HUDEP-2 (cell line): Measurements from ENCODE around the gene TUBA3E.
A peak's percentile ranks its signal among the peaks of the same experiment; 100 is the strongest.
"Not testable (repeated sequence)": the region's sequence is repeated elsewhere in the genome, so short reads cannot be mapped to it uniquely, and the experiment has no call there.

Source experiments
- DNase-seq, 76 experiments: peaks; one replicate each; lab custom pipeline; 2025; ENCODE audit not compliant: unreplicated experiment in 76 of 76; lab: John Stamatoyannopoulos, UW

The TUBA3E gene

GRCh38 chr2:130165293-130166016 is 32.8 kb downstream of the TUBA3E start:
- no peak for DNase-seq

- DNase-seq = no peak
Observed at GRCh38 chr2:130162968-130163367, 35.3 kb downstream of the TUBA3E start.

GRCh38 chr2:130162486-130162885 is 35.8 kb downstream of the TUBA3E start:
- DNase-seq = not testable (repeated sequence)

- DNase-seq = peak in 24 of 76 experiments; percentile 1 to 65 (median 16)
Observed at GRCh38 chr2:130160838-130161705, 37.2 kb downstream of the TUBA3E start.

GRCh38 chr2:130160131-130160530 is 38.1 kb downstream of the TUBA3E start:
- no peak for DNase-seq

GRCh38 chr2:130159376-130159775 is 38.9 kb downstream of the TUBA3E start:
- not testable (repeated sequence) for DNase-seq

GRCh38 chr2:130158631-130159030 is 39.6 kb downstream of the TUBA3E start:
- DNase-seq = no peak

GRCh38 chr2:130157825-130158514 is 40.3 kb downstream of the TUBA3E start:
- not testable (repeated sequence) for DNase-seq

- DNase-seq = peak in 43 of 76 experiments; percentile 0 to 66 (median 18)
Observed at GRCh38 chr2:130157354-130157753, 40.9 kb downstream of the TUBA3E start.

GRCh38 chr2:130156624-130157004 is 41.6 kb downstream of the TUBA3E start:
- DNase-seq = no peak

- peak in 69 of 76 experiments; percentile 4 to 84 (median 51) for DNase-seq
Observed at GRCh38 chr2:130155956-130156623, 42.1 kb downstream of the TUBA3E start.

- DNase-seq = no peak
Observed at GRCh38 chr2:130154773-130155765, 43.2 kb downstream of the TUBA3E start.

GRCh38 chr2:130154423-130154770 is 43.8 kb downstream of the TUBA3E start:
- DNase-seq = not testable (repeated sequence)

- not testable (repeated sequence) for DNase-seq
Observed at GRCh38 chr2:130153721-130154422, 44.4 kb downstream of the TUBA3E start.

GRCh38 chr2:130152816-130153595 is 45.2 kb downstream of the TUBA3E start:
- DNase-seq = no peak

GRCh38 chr2:130152136-130152815 is 46.0 kb downstream of the TUBA3E start:
- DNase-seq = not testable (repeated sequence)

GRCh38 chr2:130151145-130151512 is 47.1 kb downstream of the TUBA3E start:
- not testable (repeated sequence) for DNase-seq
